Lower leg skin (tissue), 3 donors: ENCODE data around the gene LRRC3B.

Source experiments
- CTCF ChIP-seq, 3 donors: fragments of 450-650 bp; IDR thresholded peaks; one replicate each; pipeline ENCODE4 v1.5.1; 2016; ENCODE audit warnings: antibody characterized with exemption in 3 of 3, mild to moderate bottlenecking in 3 of 3, moderate library complexity in 2 of 3
- POLR2A ChIP-seq, 2 donors: fragments of 450-650 bp; IDR thresholded peaks; one replicate each; pipeline ENCODE4 v1.6.1; 2016 to 2017; ENCODE audit warnings: antibody characterized with exemption in 2 of 2, mild to moderate bottlenecking in 1 of 2, moderate library complexity in 1 of 2

- TF ChIP-seq CTCF (IDR thresholded peaks at IDR 0.05) (no peak), POLR2A (IDR thresholded peaks at IDR 0.05) (no peak)
Measured at GRCh38 chr3:26718315-26718714, 95.7 kb downstream of the LRRC3B start.
